T-helper 2 cell treated with Interferon-gamma antibody and Interleukin-4, amounts not matched to agents 100 ng/mL and 5 ng/mL, for 36 hours (primary cell): ENCODE data around the gene OTULINL. TPM values are rescaled to one million over a fixed set of nuclear protein-coding genes. Genes with fewer than 3 reads are reported as not detected.

ENCODE experiments used
- intact Hi-C: fragments of 100-400 bp; cut with micrococcal nuclease; formaldehyde crosslinking; loops from one replicate; pipeline ENCODE4 v1.15.1; 2023
- total RNA-seq: library from RNA; stranded (reverse); gene quantifications from 2 replicates; pipeline ENCODE4 v1.2.3, GENCODE V29; 2022

Gene OTULINL
- total RNA-seq, 1 donor from 2014 or later, result 36.3 TPM

GRCh38 chr5:14576206-14576605, 5.4 kb upstream of the OTULINL start:
- intact Hi-C loops, result no loop called here

GRCh38 chr5:14577079-14577725, 4.4 kb upstream of the OTULINL start:
- intact Hi-C loops, result no loop called here

GRCh38 chr5:14577971-14578370, 3.6 kb upstream of the OTULINL start:
- intact Hi-C loops, result no loop called here

- intact Hi-C loops, result no loop called here
These were observed 2.3 kb upstream of the OTULINL start for GRCh38 chr5:14579246-14579645.

GRCh38 chr5:14579731-14580397, 1.7 kb upstream of the OTULINL start:
- intact Hi-C loops, result loop anchor here (5.0 to 10.0 kb wide), 2 partner anchors 127 to 1885 kb away; partner anchors contain the start of gene ZNF622

GRCh38 chr5:14580398-14581034, 1.1 kb upstream of the OTULINL start:
- intact Hi-C loops, result loop anchor here (1.0 to 10.0 kb wide), 4 partner anchors 15 to 1884 kb away; partner anchors contain the start of gene ZNF622

- intact Hi-C loops, result loop anchor here (1.0 to 10.0 kb wide), 7 partner anchors 13 to 1883 kb away; partner anchors contain the start of genes OTULIN and ZNF622
These were observed 552 bp downstream of the OTULINL start for GRCh38 chr5:14581891-14582796.

- intact Hi-C loops, result loop anchor here (1.0 to 10.0 kb wide), 5 partner anchors 82 to 1882 kb away; partner anchors contain the start of genes OTULIN and ZNF622
These were observed 1.2 kb downstream of the OTULINL start for GRCh38 chr5:14582797-14583137.

GRCh38 chr5:14584848-14585247, 3.3 kb downstream of the OTULINL start:
- intact Hi-C loops, result loop anchor here (5.0 to 10.0 kb wide), 2 partner anchors 122 to 1880 kb away; partner anchors contain the start of gene ZNF622

- intact Hi-C loops, result loop anchor here (10.0 kb wide), 1 partner anchor 1878 kb away; the partner anchor contains the start of gene ZNF622
These were observed 5.6 kb downstream of the OTULINL start for GRCh38 chr5:14587150-14587549.

- intact Hi-C loops, result loop anchor here (10.0 kb wide), 1 partner anchor 1877 kb away; the partner anchor contains the start of gene ZNF622
These were observed 6.6 kb downstream of the OTULINL start for GRCh38 chr5:14588145-14588544.

- intact Hi-C loops, result loop anchor here (10.0 kb wide), 1 partner anchor 1876 kb away; the partner anchor contains the start of gene ZNF622
These were observed 7.4 kb downstream of the OTULINL start for GRCh38 chr5:14588758-14589543.

- intact Hi-C loops, result loop anchor here (5.0 kb wide), 2 partner anchors 36 to 216 kb away; no protein-coding TSS in a partner anchor
These were observed 9.4 kb downstream of the OTULINL start for GRCh38 chr5:14590949-14591348.

GRCh38 chr5:14591548-14591947, 10.0 kb downstream of the OTULINL start:
- intact Hi-C loops, result loop anchor here (5.0 kb wide), 2 partner anchors 36 to 216 kb away; no protein-coding TSS in a partner anchor

GRCh38 chr5:14593326-14594021, 11.9 kb downstream of the OTULINL start:
- intact Hi-C loops, result loop anchor here (2.0 to 5.0 kb wide), 3 partner anchors 34 to 279 kb away; no protein-coding TSS in a partner anchor

GRCh38 chr5:14594378-14595074, 12.9 kb downstream of the OTULINL start:
- intact Hi-C loops, result loop anchor here (1.0 to 5.0 kb wide), 7 partner anchors 13 to 278 kb away; partner anchors contain the start of genes OTULIN and OTULINL

GRCh38 chr5:14595189-14595588, 13.6 kb downstream of the OTULINL start:
- intact Hi-C loops, result loop anchor here (1.0 to 2.0 kb wide), 5 partner anchors 14 to 278 kb away; partner anchors contain the start of genes OTULIN and OTULINL

- intact Hi-C loops, result loop anchor here (1.0 to 2.0 kb wide), 5 partner anchors 15 to 277 kb away; partner anchors contain the start of genes OTULIN and OTULINL
These were observed 14.3 kb downstream of the OTULINL start for GRCh38 chr5:14595891-14596290.
